Liver (tissue), 9 donors: ENCODE measurements around the gene ATXN7L3. TPM values are rescaled to one million over a fixed set of nuclear protein-coding genes. Genes with fewer than 3 reads are reported as not detected.

ENCODE experiments used
- DNase-seq: peaks from one replicate; pipeline ENCODE4 v3.0.0-alpha.2; 2017; ENCODE audit warnings: low spot score
- H3K27ac ChIP-seq, 2 donors: one replicate each; pipeline ENCODE4 v1.7.0; 2013; ENCODE audit warnings: inconsistent platforms in 2 of 2, low read length in 2 of 2, control low read depth in 1 of 2, low read depth in 1 of 2, mild to moderate bottlenecking in 1 of 2
- H3K27me3 ChIP-seq, 4 donors: one replicate each; pipeline versions ENCODE4 v1.6.1 to v1.7.0; 2013; ENCODE audit warnings: low read length in 3 of 4, inconsistent platforms in 1 of 4, mild to moderate bottlenecking in 1 of 4, moderate library complexity in 1 of 4; ENCODE audit not compliant: control insufficient read depth in 4 of 4, insufficient read depth in 4 of 4
- H3K36me3 ChIP-seq, 4 donors: one replicate each; pipeline versions ENCODE4 v1.6.1 to v1.7.0; 2013; ENCODE audit warnings: low read length in 3 of 4, mild to moderate bottlenecking in 3 of 4, low read depth in 1 of 4, moderate library complexity in 1 of 4; ENCODE audit not compliant: control insufficient read depth in 4 of 4, insufficient read depth in 3 of 4
- H3K4me1 ChIP-seq, 4 donors: one replicate each; pipeline versions ENCODE4 v1.6.1 to v1.7.0; 2013; ENCODE audit warnings: low read length in 3 of 4, mild to moderate bottlenecking in 3 of 4, moderate library complexity in 1 of 4; ENCODE audit not compliant: control insufficient read depth in 4 of 4, insufficient read depth in 4 of 4
- H3K4me3 ChIP-seq, 3 donors: one replicate each; pipeline versions ENCODE4 v1.6.1 to v1.7.0; 2013; ENCODE audit warnings: low read length in 3 of 3, control low read depth in 1 of 3, low read depth in 1 of 3, mild to moderate bottlenecking in 1 of 3
- H3K9ac ChIP-seq, 2 donors: one replicate each; pipeline ENCODE4 v1.7.0; 2013; ENCODE audit warnings: low read length in 2 of 2, mild to moderate bottlenecking in 2 of 2, moderate library complexity in 2 of 2, control low read depth in 1 of 2, low read depth in 1 of 2
- H3K9me3 ChIP-seq, 4 donors: one replicate each; pipeline versions ENCODE4 v1.6.1 to v1.7.0; 2013; ENCODE audit warnings: low read length in 3 of 4; ENCODE audit not compliant: control insufficient read depth in 4 of 4
- ATF3 ChIP-seq: IDR thresholded peaks from 2 replicates; pipeline ENCODE4 v1.6.1; 2016; ENCODE audit warnings: antibody characterized with exemption
- CTCF ChIP-seq: fragments of 150-350 bp; IDR thresholded peaks from 2 replicates; pipeline ENCODE4 v1.5.1; 2017; ENCODE audit warnings: improper control_type of control experiment, low read depth, low read length; ENCODE audit not compliant: missing input control
- EGR1 ChIP-seq, 2 donors: IDR thresholded peaks; 2 replicates each; pipeline ENCODE4 v1.6.1; 2016 to 2018; ENCODE audit warnings: antibody characterized with exemption in 2 of 2, low read depth in 2 of 2
- FOXA1 ChIP-seq: IDR thresholded peaks from 2 replicates; pipeline ENCODE4 v1.6.1; 2016; ENCODE audit warnings: antibody characterized with exemption
- FOXA2 ChIP-seq: IDR thresholded peaks from 2 replicates; pipeline ENCODE4 v1.6.1; 2016; ENCODE audit warnings: antibody characterized with exemption
- GABPA ChIP-seq, 2 donors: IDR thresholded peaks in 1 of 2; conservative IDR thresholded peaks in 1 of 2; 2 replicates each; pipeline ENCODE4 v1.6.1; 2016; ENCODE audit warnings: antibody characterized with exemption in 2 of 2, mild to moderate bottlenecking in 1 of 2, moderate library complexity in 1 of 2
- HNF4A ChIP-seq, 2 donors: conservative IDR thresholded peaks; 2 replicates each; pipeline ENCODE4 v1.6.1; 2016; ENCODE audit warnings: antibody characterized with exemption in 2 of 2, mild to moderate bottlenecking in 2 of 2
- HNF4G ChIP-seq: IDR thresholded peaks from 2 replicates; pipeline ENCODE4 v1.6.1; 2016; ENCODE audit warnings: antibody characterized with exemption
- NR2F2 ChIP-seq: IDR thresholded peaks from 2 replicates; pipeline ENCODE4 v1.6.1; 2016; ENCODE audit warnings: antibody characterized with exemption
- RAD21 ChIP-seq, 2 donors: IDR thresholded peaks; 2 replicates each; pipeline ENCODE4 v1.6.1; 2016; ENCODE audit warnings: antibody characterized with exemption in 2 of 2, mild to moderate bottlenecking in 2 of 2
- REST ChIP-seq: IDR thresholded peaks from 2 replicates; pipeline ENCODE4 v1.6.1; 2016; ENCODE audit warnings: antibody characterized with exemption, mild to moderate bottlenecking
- RXRA ChIP-seq, 2 donors: IDR thresholded peaks; 2 replicates each; pipeline ENCODE4 v1.6.1; 2017 to 2018; ENCODE audit warnings: antibody characterized with exemption in 2 of 2, mild to moderate bottlenecking in 1 of 2
- SP1 ChIP-seq: IDR thresholded peaks from 2 replicates; pipeline ENCODE4 v1.6.1; 2018; ENCODE audit warnings: antibody characterized with exemption, mild to moderate bottlenecking
- TAF1 ChIP-seq: conservative IDR thresholded peaks from 2 replicates; pipeline ENCODE4 v1.6.1; 2016; ENCODE audit warnings: antibody characterized with exemption, mild to moderate bottlenecking
- YY1 ChIP-seq: IDR thresholded peaks from 2 replicates; pipeline ENCODE4 v1.6.1; 2016; ENCODE audit warnings: antibody characterized with exemption, mild to moderate bottlenecking
- WGBS: extraction: QIAGEN DNeasy Blood & Tissue Kit; methylation state at CpG from one replicate; pipeline ENCODE4 v1.1.7; 2013; 5-methylcytosine and 5-hydroxymethylcytosine counted together
- polyA plus RNA-seq, 2 donors: library from polyadenylated mRNA; stranded (reverse) in 1 of 2; unstranded in 1 of 2; fragments of 200-250 nt in 1 of 2; fragments of >200 nt in 1 of 2; fragmentation: Nextera tagmentation in 1 of 2; extraction: Ambion mirVana in 1 of 2; gene quantifications; one replicate each; pipeline versions ENCODE4 v1.2.1 to v1.2.3, GENCODE V29; 2013 to 2015
- total RNA-seq, 2 donors: library from RNA; depleted of rRNA; stranded (reverse); fragments of >200 nt; gene quantifications; one replicate each; pipeline ENCODE4 v1.2.3, GENCODE V29; 2014
- TF ChIP-seq, protein P1 (sequence below): IDR thresholded peaks from 2 replicates; pipeline ENCODE4 v1.6.1; 2016; ENCODE audit warnings: antibody characterized with exemption
- donor health status: healthy.
- donor health status: healthy.
- donor health status: healthy.
- donor health status: healthy.
- donor health status: healthy.

The ATXN7L3 gene
- total and polyA plus RNA-seq, 4 donors: 5.1 to 20.9 (median 14.7) TPM

DNA sequence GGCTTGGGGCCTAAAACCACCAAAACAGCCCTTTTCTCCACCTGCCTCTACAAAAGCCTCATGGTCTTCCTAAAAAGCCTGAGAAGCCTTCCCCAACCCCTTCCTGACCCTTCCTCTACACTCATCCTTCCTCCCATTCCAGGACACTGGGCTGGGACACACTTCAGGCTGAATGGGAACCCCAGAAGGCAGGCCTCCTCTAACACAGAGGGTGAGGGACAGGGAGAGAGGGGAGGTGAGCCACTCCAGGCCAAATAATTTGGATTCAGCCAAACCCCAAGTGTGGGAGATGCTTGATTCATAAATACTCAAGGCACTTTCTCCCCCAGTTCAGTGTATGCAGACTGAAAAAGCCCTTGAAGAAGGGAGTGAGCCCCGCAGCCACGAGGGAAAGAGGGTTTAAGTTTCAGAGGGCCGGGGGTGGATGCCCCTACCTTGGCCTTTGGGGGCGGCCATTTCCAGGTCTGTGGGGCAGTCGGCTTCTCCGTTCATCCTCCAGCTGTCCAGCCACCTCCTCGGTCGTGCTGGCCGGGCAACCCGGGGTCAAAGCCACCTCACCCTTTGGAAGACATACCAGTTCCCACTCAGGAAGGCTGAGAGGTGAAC lies 18.2 kb upstream of the ATXN7L3 start (continued):
- TF ChIP-seq REST: no peak
- TF ChIP-seq RXRA (IDR thresholded peaks at IDR 0.05): no peak
- no peak for TF ChIP-seq GABPA (IDR thresholded peaks at IDR 0.05 in 1 of 2, conservative IDR thresholded peaks at IDR 0.05 in 1 of 2)
- no peak for TF ChIP-seq RAD21 (IDR thresholded peaks at IDR 0.05)
- TF ChIP-seq FOXA1: no peak
- no peak for TF ChIP-seq TAF1
- TF ChIP-seq HNF4G: no peak
- no peak for TF ChIP-seq YY1
- TF ChIP-seq EGR1 (IDR thresholded peaks at IDR 0.05; ENCODE audit: low read depth in 2 of 2): no peak
- no peak for TF ChIP-seq FOXA2

GRCh38 chr17:44216694-44217093 lies 17.0 kb upstream of the ATXN7L3 start:
- H3K4me1 ChIP-seq: peaks cover 5 to 21% (median 16%) of the 10 kb centered on the region in 4 donors
- no peaks in the 10 kb centered on the region for H3K9me3 ChIP-seq
- peaks cover 11 to 31% (median 27%) of the 10 kb centered on the region in 4 donors for H3K36me3 ChIP-seq
- no peak overlapping the region for H3K27ac ChIP-seq
- no peak overlapping the region for H3K9ac ChIP-seq
- DNase-seq: no peak
- no peak overlapping the region for H3K4me3 ChIP-seq
- WGBS: 77% methylated on average over 5 of the region's 5 CpGs
- TF ChIP-seq YY1: no peak
- no peak for TF ChIP-seq ATF3
- TF ChIP-seq SP1: no peak
- no peaks in the 10 kb centered on the region for H3K27me3 ChIP-seq

GRCh38 chr17:44216173-44216572 lies 16.5 kb upstream of the ATXN7L3 start:
- 86% methylated on average over 5 of the region's 5 CpGs for WGBS
- Histone ChIP-seq H3K36me3 (peaks cover 11 to 35% (median 27%) of the 10 kb centered on the region in 4 donors), H3K4me3 (no peak overlapping the region), H3K9me3 (no peaks in the 10 kb centered on the region), H3K27ac (no peak overlapping the region), H3K9ac (no peak overlapping the region), H3K4me1 (peaks cover 5 to 17% (median 14%) of the 10 kb centered on the region in 4 donors), H3K27me3 (no peaks in the 10 kb centered on the region)
- DNase-seq: no peak
- no peak for TF ChIP-seq CTCF
- TF ChIP-seq FOXA1: no peak
- no peak for TF ChIP-seq RAD21 (IDR thresholded peaks at IDR 0.05)
- TF ChIP-seq GABPA (IDR thresholded peaks at IDR 0.05 in 1 of 2, conservative IDR thresholded peaks at IDR 0.05 in 1 of 2): no peak
- TF ChIP-seq, protein P1, sequence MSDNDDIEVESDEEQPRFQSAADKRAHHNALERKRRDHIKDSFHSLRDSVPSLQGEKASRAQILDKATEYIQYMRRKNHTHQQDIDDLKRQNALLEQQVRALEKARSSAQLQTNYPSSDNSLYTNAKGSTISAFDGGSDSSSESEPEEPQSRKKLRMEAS: no peak
- TF ChIP-seq REST: no peak
- TF ChIP-seq YY1: no peak
- TF ChIP-seq SP1: no peak
- TF ChIP-seq TAF1: no peak
- no peak for TF ChIP-seq NR2F2
- TF ChIP-seq HNF4A (conservative IDR thresholded peaks at IDR 0.05): no peak
